Parathyroid adenoma (tissue), 2 donors: ENCODE results near the gene CHTF8.
A peak's percentile ranks its signal among the peaks of the same experiment; 100 is the strongest.

Source experiments
- H2AFZ ChIP-seq: fragments of 300-600 bp; sonication (generic); one replicate; pipeline ENCODE4 v1.7.0; 2017; ENCODE audit warnings: antibody characterized with exemption, mild to moderate bottlenecking
- H3K27ac ChIP-seq: fragments of 300-600 bp; sonication (generic); one replicate; pipeline ENCODE4 v1.7.0; 2017
- H3K27me3 ChIP-seq: fragments of 300-600 bp; sonication (generic); one replicate; pipeline ENCODE4 v1.7.0; 2017; ENCODE audit warnings: low read length; ENCODE audit not compliant: control insufficient read depth, insufficient read depth
- H3K36me3 ChIP-seq: fragments of 300-600 bp; sonication (generic); one replicate; pipeline ENCODE4 v1.7.0; 2017; ENCODE audit warnings: low read length; ENCODE audit not compliant: control insufficient read depth, insufficient read depth
- H3K4me1 ChIP-seq: fragments of 300-600 bp; sonication (generic); one replicate; pipeline ENCODE4 v1.7.0; 2017; ENCODE audit warnings: control low read depth
- H3K4me2 ChIP-seq: fragments of 300-600 bp; sonication (generic); one replicate; pipeline ENCODE4 v1.7.0; 2017; ENCODE audit warnings: low read length
- H3K4me3 ChIP-seq: fragments of 300-600 bp; sonication (generic); one replicate; pipeline ENCODE4 v1.7.0; 2017; ENCODE audit warnings: low read depth, low read length
- H3K79me2 ChIP-seq: fragments of 300-600 bp; sonication (generic); one replicate; pipeline ENCODE4 v1.7.0; 2017; ENCODE audit warnings: control low read depth
- H3K9ac ChIP-seq: fragments of 300-600 bp; sonication (generic); one replicate; pipeline ENCODE4 v1.7.0; 2017; ENCODE audit warnings: mild to moderate bottlenecking
- H3K9me3 ChIP-seq: fragments of 300-600 bp; sonication (generic); one replicate; pipeline ENCODE4 v1.7.0; 2017; ENCODE audit warnings: low read length; ENCODE audit not compliant: control insufficient read depth
- CTCF ChIP-seq: fragments of 300-600 bp; sonication (generic); IDR thresholded peaks from one replicate; pipeline ENCODE4 v1.7.0; 2017; ENCODE audit warnings: antibody characterized with exemption, mild to moderate bottlenecking
- donor health status: primary hyperparathyroidism.

Gene CHTF8

DNA sequence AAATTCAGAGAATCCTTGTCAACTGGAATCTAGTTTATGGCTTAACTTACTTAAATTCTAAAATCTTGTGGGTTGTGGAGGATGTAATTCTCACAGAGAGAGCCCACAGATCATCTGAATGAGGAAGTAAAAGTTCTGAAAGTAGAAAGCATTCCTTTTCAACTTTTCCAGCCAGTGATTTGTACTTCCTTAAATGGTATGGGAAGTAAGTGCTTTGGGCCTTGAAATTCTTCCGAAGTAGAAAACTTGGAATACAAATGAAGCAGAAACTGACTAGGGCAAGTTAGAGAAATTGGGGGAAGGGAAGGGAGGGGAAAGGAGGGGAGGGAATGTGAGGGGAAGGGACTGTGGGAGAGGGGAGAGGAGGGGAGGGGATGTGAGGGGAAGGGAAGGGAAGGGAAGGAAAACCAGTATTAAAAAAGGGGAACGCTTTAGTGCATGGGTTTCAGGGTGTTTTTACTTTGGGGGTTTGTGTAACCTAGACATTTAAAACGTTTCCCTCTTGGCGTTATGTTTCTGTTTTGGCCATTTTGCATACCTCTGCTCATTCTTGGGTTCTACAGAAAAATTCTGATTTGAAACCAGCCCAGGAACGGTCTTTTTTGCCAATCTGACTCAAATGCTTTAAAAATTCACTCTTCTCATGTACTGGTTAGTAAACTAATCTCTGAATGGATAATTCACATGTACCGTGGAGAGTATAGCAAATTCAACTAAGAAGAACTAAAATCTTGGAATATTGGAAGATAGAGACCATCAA is 39.1 kb upstream of the CHTF8 start:
- Histone ChIP-seq H2AFZ (peak overlapping the region; percentile 40), H3K79me2 (no peaks in the 10 kb centered on the region), H3K4me1 (peaks cover 11% of the 10 kb centered on the region), H3K9me3 (no peaks in the 10 kb centered on the region), H3K9ac (no peak overlapping the region), H3K27me3 (no peaks in the 10 kb centered on the region), H3K4me2 (peak overlapping the region; percentile 15), H3K27ac (peak overlapping the region; percentile 52), H3K36me3 (no peaks in the 10 kb centered on the region), H3K4me3 (peak overlapping the region; percentile 24)
- TF ChIP-seq CTCF = no peak

DNA sequence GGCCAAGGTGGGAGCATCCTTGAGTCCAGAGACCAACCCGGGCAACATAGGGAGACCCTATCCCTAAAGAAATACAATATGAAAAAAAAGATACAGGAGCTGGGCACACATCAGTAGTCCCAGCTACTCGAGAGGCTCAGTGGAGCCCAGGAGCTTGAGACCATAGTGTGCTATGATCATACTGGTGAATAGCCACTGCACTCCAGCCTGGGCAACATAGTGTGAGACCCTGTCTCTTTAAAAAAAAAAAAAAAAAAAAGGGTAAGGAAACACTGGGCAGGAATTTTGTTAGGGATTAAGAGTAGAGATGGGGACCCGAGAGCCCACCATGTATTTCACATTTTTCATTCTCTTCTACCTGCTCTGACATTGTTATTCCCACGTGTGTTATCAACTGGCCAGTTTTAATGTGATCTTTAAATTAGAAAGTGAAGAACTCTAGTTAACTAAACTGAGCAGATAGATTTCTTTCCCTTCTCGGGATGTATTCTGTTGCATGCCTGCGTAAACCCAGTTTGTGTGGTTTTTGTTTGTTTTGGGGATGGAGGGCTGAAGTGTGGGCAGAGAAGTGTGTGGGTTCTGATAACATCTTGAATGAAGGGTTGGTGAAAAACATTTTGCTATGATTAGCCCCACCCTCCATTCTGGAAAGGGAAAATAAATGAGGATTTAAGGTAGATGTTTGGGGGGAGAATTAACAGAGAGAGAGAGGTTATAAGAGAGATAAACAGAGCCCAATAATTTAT is 37.4 kb upstream of the CHTF8 start:
- H3K27me3 ChIP-seq = no peaks in the 10 kb centered on the region
- no peak overlapping the region for H3K9ac ChIP-seq
- H2AFZ ChIP-seq = no peak overlapping the region
- no peaks in the 10 kb centered on the region for H3K36me3 ChIP-seq
- H3K4me2 ChIP-seq = no peak overlapping the region
- no peak overlapping the region for H3K27ac ChIP-seq
- peaks cover 11% of the 10 kb centered on the region for H3K4me1 ChIP-seq
- no peaks in the 10 kb centered on the region for H3K79me2 ChIP-seq
- H3K4me3 ChIP-seq = no peak overlapping the region
- no peaks in the 10 kb centered on the region for H3K9me3 ChIP-seq
- TF ChIP-seq CTCF = no peak

GRCh38 chr16:69169051-69169450 is 36.7 kb upstream of the CHTF8 start:
- Histone ChIP-seq H3K9ac (no peak overlapping the region), H3K4me1 (peaks cover 11% of the 10 kb centered on the region), H2AFZ (no peak overlapping the region), H3K79me2 (no peaks in the 10 kb centered on the region), H3K27me3 (no peaks in the 10 kb centered on the region), H3K9me3 (no peaks in the 10 kb centered on the region), H3K4me3 (no peak overlapping the region), H3K4me2 (no peak overlapping the region), H3K27ac (no peak overlapping the region), H3K36me3 (no peaks in the 10 kb centered on the region)
- TF ChIP-seq CTCF = no peak

DNA sequence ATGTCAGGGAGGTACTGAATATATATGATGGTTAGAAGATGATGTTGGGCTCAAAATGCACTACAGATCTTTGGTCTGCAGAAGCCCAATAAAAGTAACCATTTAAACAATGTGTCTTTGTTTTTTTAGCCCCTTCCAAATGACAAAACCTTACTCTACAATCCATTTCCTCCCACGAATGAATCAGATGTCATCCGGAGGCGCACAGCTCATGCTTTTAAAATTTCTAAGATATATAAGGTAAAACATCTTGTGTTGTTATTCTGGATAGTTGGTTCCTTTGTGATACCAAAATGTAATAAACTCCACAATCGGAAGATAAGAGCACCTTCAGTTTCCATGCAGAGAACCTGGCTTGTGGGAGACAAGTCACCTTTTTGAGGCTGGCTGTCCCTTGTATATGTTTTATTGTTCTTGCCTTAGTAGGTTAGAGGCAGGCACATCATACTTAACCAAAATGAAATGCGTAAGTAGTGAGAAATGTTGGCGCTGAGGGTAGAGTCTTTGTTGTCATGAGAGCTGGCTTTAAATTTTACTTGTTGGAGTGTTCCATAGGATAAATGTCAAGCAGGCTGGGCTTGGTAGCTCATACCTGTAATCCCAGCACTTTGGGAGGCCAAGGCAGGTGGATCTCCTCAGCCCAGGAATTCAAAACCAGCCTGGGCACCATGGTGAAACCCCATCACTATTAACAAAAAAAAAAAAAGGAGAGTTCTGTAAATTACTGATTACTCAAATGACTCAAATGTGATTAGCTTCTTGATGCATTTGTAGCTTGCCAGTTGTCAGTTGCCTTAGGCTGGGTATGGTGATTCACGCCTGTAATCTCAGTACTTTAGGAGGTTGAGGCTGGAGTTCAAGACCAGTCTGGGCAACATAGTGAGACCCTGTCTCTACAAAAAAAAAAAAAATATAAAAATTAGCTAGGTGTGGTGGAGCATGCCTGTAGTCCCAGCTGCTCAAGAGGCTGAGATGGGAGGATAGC is 34.9 kb upstream of the CHTF8 start:
- H3K27ac ChIP-seq = no peak overlapping the region
- H3K4me2 ChIP-seq = no peak overlapping the region
- no peak overlapping the region for H3K9ac ChIP-seq
- no peak for TF ChIP-seq CTCF
- H3K9me3 ChIP-seq = no peaks in the 10 kb centered on the region
- H2AFZ ChIP-seq = no peak overlapping the region
- H3K4me1 ChIP-seq = peaks cover 11% of the 10 kb centered on the region
- H3K36me3 ChIP-seq = no peaks in the 10 kb centered on the region
- H3K79me2 ChIP-seq = no peaks in the 10 kb centered on the region
- no peaks in the 10 kb centered on the region for H3K27me3 ChIP-seq
- H3K4me3 ChIP-seq = no peak overlapping the region
